Muscle layer of duodenum (tissue), 2 donors: ENCODE results near the gene USP28.
A peak's percentile ranks its signal among the peaks of the same experiment; 100 is the strongest.

ENCODE experiments used
- H3K27ac ChIP-seq: one replicate; pipeline ENCODE4 v1.7.0; 2013; ENCODE audit warnings: mild to moderate bottlenecking, low read length
- H3K27me3 ChIP-seq: one replicate; pipeline ENCODE4 v1.7.0; 2013; ENCODE audit warnings: low read depth, mild to moderate bottlenecking, control low read depth, low read length
- H3K36me3 ChIP-seq, 2 donors: one replicate each; pipeline ENCODE4 v1.7.0; 2013; ENCODE audit warnings: low read length in 2 of 2, control low read depth in 1 of 2, mild to moderate bottlenecking in 1 of 2; ENCODE audit not compliant: insufficient read depth in 2 of 2, control insufficient read depth in 1 of 2
- H3K4me1 ChIP-seq, 2 donors: one replicate each; pipeline ENCODE4 v1.7.0; 2013; ENCODE audit warnings: low read length in 2 of 2, mild to moderate bottlenecking in 2 of 2, control low read depth in 1 of 2, moderate library complexity in 1 of 2; ENCODE audit not compliant: insufficient read depth in 2 of 2, control insufficient read depth in 1 of 2
- H3K4me3 ChIP-seq, 2 donors: one replicate each; pipeline ENCODE4 v1.7.0; 2013; ENCODE audit warnings: low read length in 2 of 2, low read depth in 1 of 2, mild to moderate bottlenecking in 1 of 2
- H3K9me3 ChIP-seq, 2 donors: one replicate each; pipeline ENCODE4 v1.7.0; 2013; ENCODE audit warnings: low read length in 2 of 2, control low read depth in 1 of 2, mild to moderate bottlenecking in 1 of 2; ENCODE audit not compliant: control insufficient read depth in 1 of 2
- donor health status: healthy.

Gene USP28

GRCh38 chr11:113876074-113876797 lies 864 bp upstream of the USP28 start:
- Histone ChIP-seq H3K4me3 (peak overlapping the region; percentile 43 to 86), H3K9me3 (no peaks in the 10 kb centered on the region), H3K27ac (peak overlapping the region; percentile 97), H3K36me3 (no peaks in the 10 kb centered on the region), H3K27me3 (no peaks in the 10 kb centered on the region), H3K4me1 (peaks cover 3 to 15% of the 10 kb centered on the region in 2 donors)

- Histone ChIP-seq H3K27ac (peak overlapping the region; percentile 67), H3K4me3 (peak overlapping the region; percentile 79 to 86), H3K4me1 (peaks cover 3 to 20% of the 10 kb centered on the region in 2 donors), H3K36me3 (no peaks in the 10 kb centered on the region), H3K27me3 (no peaks in the 10 kb centered on the region), H3K9me3 (no peaks in the 10 kb centered on the region)
Measured at GRCh38 chr11:113874581-113875233, 665 bp downstream of the USP28 start.

- no peaks in the 10 kb centered on the region for H3K36me3 ChIP-seq
- no peaks in the 10 kb centered on the region for H3K9me3 ChIP-seq
- no peak overlapping the region for H3K27ac ChIP-seq
- peaks cover 3 to 20% of the 10 kb centered on the region in 2 donors for H3K4me1 ChIP-seq
- H3K4me3 ChIP-seq, result peak overlapping the region; percentile 79 to 86
- no peaks in the 10 kb centered on the region for H3K27me3 ChIP-seq
Measured at GRCh38 chr11:113874096-113874495, 1.3 kb downstream of the USP28 start.

- Histone ChIP-seq H3K36me3 (no peaks in the 10 kb centered on the region), H3K27me3 (no peaks in the 10 kb centered on the region), H3K27ac (no peak overlapping the region), H3K9me3 (no peaks in the 10 kb centered on the region), H3K4me1 (peaks cover 3 to 20% of the 10 kb centered on the region in 2 donors), H3K4me3 (peak overlapping the region in 1 of 2 donors; percentile 36)
Measured at GRCh38 chr11:113873236-113873626, 2.1 kb downstream of the USP28 start.

- H3K9me3 ChIP-seq, result no peaks in the 10 kb centered on the region
- H3K27ac ChIP-seq, result no peak overlapping the region
- H3K4me1 ChIP-seq, result peaks cover 3 to 20% of the 10 kb centered on the region in 2 donors
- H3K36me3 ChIP-seq, result no peaks in the 10 kb centered on the region
- no peak overlapping the region for H3K4me3 ChIP-seq
- H3K27me3 ChIP-seq, result no peaks in the 10 kb centered on the region
Measured at GRCh38 chr11:113871336-113871735, 4.0 kb downstream of the USP28 start.

- H3K9me3 ChIP-seq, result no peaks in the 10 kb centered on the region
- H3K27me3 ChIP-seq, result no peaks in the 10 kb centered on the region
- no peak overlapping the region for H3K27ac ChIP-seq
- H3K36me3 ChIP-seq, result no peaks in the 10 kb centered on the region
- peaks cover 0 to 11% of the 10 kb centered on the region in 2 donors for H3K4me1 ChIP-seq
- no peak overlapping the region for H3K4me3 ChIP-seq
Measured at GRCh38 chr11:113867843-113868503, 7.4 kb downstream of the USP28 start.

GRCh38 chr11:113865873-113866272 lies 9.5 kb downstream of the USP28 start:
- Histone ChIP-seq H3K27me3 (no peaks in the 10 kb centered on the region), H3K4me3 (no peak overlapping the region), H3K9me3 (no peaks in the 10 kb centered on the region), H3K4me1 (peaks cover 0 to 1% of the 10 kb centered on the region in 2 donors), H3K27ac (no peak overlapping the region), H3K36me3 (no peaks in the 10 kb centered on the region)

- H3K27me3 ChIP-seq, result no peaks in the 10 kb centered on the region
- H3K4me3 ChIP-seq, result no peak overlapping the region
- H3K27ac ChIP-seq, result no peak overlapping the region
- no peaks in the 10 kb centered on the region for H3K36me3 ChIP-seq
- H3K4me1 ChIP-seq, result no peaks in the 10 kb centered on the region
- H3K9me3 ChIP-seq, result no peaks in the 10 kb centered on the region
Measured at GRCh38 chr11:113864410-113864809, 11.0 kb downstream of the USP28 start.

GRCh38 chr11:113862435-113862834 lies 12.9 kb downstream of the USP28 start:
- Histone ChIP-seq H3K4me3 (no peak overlapping the region), H3K4me1 (no peaks in the 10 kb centered on the region), H3K36me3 (no peaks in the 10 kb centered on the region), H3K27ac (no peak overlapping the region), H3K27me3 (no peaks in the 10 kb centered on the region), H3K9me3 (no peaks in the 10 kb centered on the region)

- Histone ChIP-seq H3K4me3 (no peak overlapping the region), H3K36me3 (no peaks in the 10 kb centered on the region), H3K27ac (no peak overlapping the region), H3K4me1 (peaks cover 0 to 6% of the 10 kb centered on the region in 2 donors), H3K9me3 (no peaks in the 10 kb centered on the region), H3K27me3 (no peaks in the 10 kb centered on the region)
Measured at GRCh38 chr11:113859665-113860064, 15.7 kb downstream of the USP28 start.

- H3K4me1 ChIP-seq, result peaks cover 0 to 7% of the 10 kb centered on the region in 2 donors
- H3K9me3 ChIP-seq, result no peaks in the 10 kb centered on the region
- H3K36me3 ChIP-seq, result peaks cover 0 to 3% of the 10 kb centered on the region in 2 donors
- H3K27ac ChIP-seq, result no peak overlapping the region
- H3K4me3 ChIP-seq, result no peak overlapping the region
- no peaks in the 10 kb centered on the region for H3K27me3 ChIP-seq
Measured at GRCh38 chr11:113856966-113857759, 18.2 kb downstream of the USP28 start.
